Sciatic nerve (tissue), 2 donors: ENCODE measurements around the gene WASL. TPM values are rescaled to one million over a fixed set of nuclear protein-coding genes. Genes with fewer than 3 reads are reported as not detected.
A peak's percentile ranks its signal among the peaks of the same experiment; 100 is the strongest.
"Not testable (repeated sequence)": the region's sequence is repeated elsewhere in the genome, so short reads cannot be mapped to it uniquely, and the experiment has no call there.

Source experiments
- ATAC-seq: fragments of 200-7000 bp; cut with Tn5 transposase; one replicate; pipeline ENCODE4 v1.9.1; 2020; ENCODE audit warnings: mild to moderate bottlenecking, moderate library complexity
- DNase-seq: peaks from one replicate; pipeline ENCODE4 v3.0.0-alpha.2; 2020; ENCODE audit warnings: low spot score
- intact Hi-C: fragments of 100-400 bp; cut with DNase I; formaldehyde crosslinking; loops from one replicate; pipeline ENCODE4 v1.14.2; 2022
- total RNA-seq: library from RNA; stranded (reverse); fragmentation: NEBNext Ultra II Directional; extraction: Animal tissue kit (Norgen Biotek cat#: 25700); gene quantifications from one replicate; pipeline ENCODE4 v1.2.1, GENCODE V29; 2021
- donor health status: DM: no; HTN: no; CAD: no.
- donor health status: DM: no; HTN: no; CAD: no.

The WASL gene
- total RNA-seq, result 51.3 TPM

GRCh38 chr7:123748734-123749536, at the start of gene WASL:
WASL (minus strand) TSS chr7:123749003; CDS start chr7:123748734, 269 bp downstream.
- ATAC-seq (peak; percentile 96), DNase-seq (peak; percentile 95)
- intact Hi-C loops, result no loop called here

GRCh38 chr7:123797673-123798531, 49.1 kb upstream of the WASL start:
- DNase-seq (no peak), ATAC-seq (peak; percentile 93)
- intact Hi-C loops, result loop anchor here (10.0 kb wide), 1 partner anchor 77 kb away; no protein-coding TSS in a partner anchor

- ATAC-seq (no peak), DNase-seq (no peak)
- intact Hi-C loops, result loop anchor here (10.0 kb wide), 1 partner anchor 78 kb away; no protein-coding TSS in a partner anchor
Measured at GRCh38 chr7:123796568-123796967, 47.8 kb upstream of the WASL start.

- ATAC-seq (no peak), DNase-seq (no peak)
- intact Hi-C loops, result loop anchor here (10.0 kb wide), 1 partner anchor 79 kb away; no protein-coding TSS in a partner anchor
Measured at GRCh38 chr7:123795917-123796316, 47.1 kb upstream of the WASL start.

- not testable (repeated sequence) for ATAC-seq, DNase-seq
- intact Hi-C loops, result loop anchor here (10.0 kb wide), 1 partner anchor 80 kb away; no protein-coding TSS in a partner anchor
Measured at GRCh38 chr7:123795116-123795515, 46.3 kb upstream of the WASL start.

GRCh38 chr7:123792547-123792946, 43.7 kb upstream of the WASL start:
- DNase-seq (no peak), ATAC-seq (no peak)
- intact Hi-C loops, result loop anchor here (10.0 kb wide), 1 partner anchor 82 kb away; no protein-coding TSS in a partner anchor

- no peak for DNase-seq
- intact Hi-C loops, result loop anchor here (10.0 kb wide), 1 partner anchor 84 kb away; no protein-coding TSS in a partner anchor
- no peak for ATAC-seq
Measured at GRCh38 chr7:123791001-123791400, 42.2 kb upstream of the WASL start.

GRCh38 chr7:123789817-123790216, 41.0 kb upstream of the WASL start:
- intact Hi-C loops, result loop anchor here (10.0 kb wide), 1 partner anchor 85 kb away; no protein-coding TSS in a partner anchor
- no peak for ATAC-seq
- no peak for DNase-seq

GRCh38 chr7:123789206-123789784, 40.5 kb upstream of the WASL start:
- DNase-seq, result no peak
- intact Hi-C loops, result no loop called here
- ATAC-seq, result no peak

- intact Hi-C loops, result no loop called here
- DNase-seq (no peak), ATAC-seq (no peak)
Measured at GRCh38 chr7:123788584-123788983, 39.8 kb upstream of the WASL start.

GRCh38 chr7:123787220-123788007, 38.6 kb upstream of the WASL start:
- intact Hi-C loops, result no loop called here
- DNase-seq (no peak), ATAC-seq (no peak)

- DNase-seq, result no peak
- ATAC-seq, result peak; percentile 58
- intact Hi-C loops, result no loop called here
Measured at GRCh38 chr7:123784263-123784662, 35.5 kb upstream of the WASL start.

- no peak for DNase-seq
Measured at GRCh38 chr7:123783820-123784219, 35.0 kb upstream of the WASL start.

GRCh38 chr7:123782071-123782798, 33.4 kb upstream of the WASL start:
- ATAC-seq, result no peak
- intact Hi-C loops, result no loop called here

More at GRCh38 chr7:123783820-123784219, 35.0 kb upstream of the WASL start:
- no peak for ATAC-seq
- intact Hi-C loops, result no loop called here

GRCh38 chr7:123780472-123780871, 31.7 kb upstream of the WASL start:
- intact Hi-C loops, DNase-seq, ATAC-seq: not testable (repeated sequence)

More at GRCh38 chr7:123782071-123782798, 33.4 kb upstream of the WASL start:
- DNase-seq, result no peak

- DNase-seq (no peak), ATAC-seq (no peak)
- intact Hi-C loops, result no loop called here
Measured at GRCh38 chr7:123774496-123774895, 25.7 kb upstream of the WASL start.

- no peak for DNase-seq
- intact Hi-C loops, result no loop called here
- no peak for ATAC-seq
Measured at GRCh38 chr7:123773481-123773880, 24.7 kb upstream of the WASL start.

GRCh38 chr7:123772652-123773051, 23.8 kb upstream of the WASL start:
- DNase-seq (no peak), ATAC-seq (no peak)
- intact Hi-C loops, result no loop called here
